GM18867 (cell line): Measurements from ENCODE around the gene GALNT2.

Experiments used
- ATAC-seq: cut with Tn5 transposase; IDR thresholded peaks from one replicate; pipeline ENCODE4 v1.9.1; 2021; ENCODE audit warnings: mild to moderate bottlenecking, moderate library complexity; ENCODE audit not compliant: unreplicated experiment

The GALNT2 gene

GRCh38 chr1:230050973-230051735, 15.9 kb upstream of the GALNT2 start:
- ATAC-seq: no peak

- ATAC-seq: no peak
Observed at GRCh38 chr1:230052018-230052417, 15.0 kb upstream of the GALNT2 start.

GRCh38 chr1:230052665-230053064, 14.4 kb upstream of the GALNT2 start:
- no peak for ATAC-seq

- ATAC-seq: no peak
Observed at GRCh38 chr1:230054092-230054749, 12.8 kb upstream of the GALNT2 start.

GRCh38 chr1:230056098-230056497, 10.9 kb upstream of the GALNT2 start:
- ATAC-seq: no peak

- ATAC-seq: no peak
Observed at GRCh38 chr1:230057100-230057499, 9.9 kb upstream of the GALNT2 start.

- no peak for ATAC-seq
Observed at GRCh38 chr1:230057681-230058565, 9.1 kb upstream of the GALNT2 start.

GRCh38 chr1:230058626-230059025, 8.4 kb upstream of the GALNT2 start:
- ATAC-seq: no peak

GRCh38 chr1:230061801-230062200, 5.2 kb upstream of the GALNT2 start:
- ATAC-seq: no peak

GRCh38 chr1:230062521-230062920, 4.5 kb upstream of the GALNT2 start:
- no peak for ATAC-seq

- ATAC-seq: no peak
Observed at GRCh38 chr1:230064283-230064682, 2.8 kb upstream of the GALNT2 start.

- no peak for ATAC-seq
Observed at GRCh38 chr1:230065161-230065560, 1.9 kb upstream of the GALNT2 start.

GRCh38 chr1:230065571-230065970, 1.5 kb upstream of the GALNT2 start:
- no peak for ATAC-seq

- ATAC-seq: no peak
Observed at GRCh38 chr1:230066031-230066430, 1.0 kb upstream of the GALNT2 start.

- peak; percentile 24 for ATAC-seq
Observed at GRCh38 chr1:230067419-230067870, 407 bp downstream of the GALNT2 start.

GRCh38 chr1:230067871-230068620, 1.0 kb downstream of the GALNT2 start:
- no peak for ATAC-seq

GRCh38 chr1:230068621-230068873, 1.5 kb downstream of the GALNT2 start:
- no peak for ATAC-seq

- ATAC-seq: no peak
Observed at GRCh38 chr1:230068952-230069684, 2.1 kb downstream of the GALNT2 start.

- ATAC-seq: no peak
Observed at GRCh38 chr1:230069796-230070195, 2.8 kb downstream of the GALNT2 start.
